Keratinocyte (primary cell): ENCODE results near the gene ALOX15B.

Source experiments
- EZH2 ChIP-seq: IDR thresholded peaks from one replicate; pipeline ENCODE4 v1.6.1; 2012; ENCODE audit warnings: inconsistent platforms, mild to moderate bottlenecking, low read length, moderate library complexity
- TF ChIP-seq, protein P1 (sequence below), 3 experiments: IDR thresholded peaks in 1 of 3; conservative IDR thresholded peaks in 1 of 3; optimal IDR thresholded peaks in 1 of 3; 2 replicates in 2 of 3; 3 replicates in 1 of 3; pipeline versions ENCODE3 to v1.5.1; 2011; ENCODE audit warnings: low read length in 3 of 3, mild to moderate bottlenecking in 3 of 3, moderate library complexity in 2 of 3, control low read depth in 1 of 3, inconsistent platforms in 1 of 3; ENCODE audit not compliant: insufficient read depth in 2 of 3; ENCODE audit errors: extremely low read depth in 1 of 3

GRCh38 chr17:8063761-8064534 is 25.1 kb downstream of the ALOX15B start:
- TF ChIP-seq, protein P1, sequence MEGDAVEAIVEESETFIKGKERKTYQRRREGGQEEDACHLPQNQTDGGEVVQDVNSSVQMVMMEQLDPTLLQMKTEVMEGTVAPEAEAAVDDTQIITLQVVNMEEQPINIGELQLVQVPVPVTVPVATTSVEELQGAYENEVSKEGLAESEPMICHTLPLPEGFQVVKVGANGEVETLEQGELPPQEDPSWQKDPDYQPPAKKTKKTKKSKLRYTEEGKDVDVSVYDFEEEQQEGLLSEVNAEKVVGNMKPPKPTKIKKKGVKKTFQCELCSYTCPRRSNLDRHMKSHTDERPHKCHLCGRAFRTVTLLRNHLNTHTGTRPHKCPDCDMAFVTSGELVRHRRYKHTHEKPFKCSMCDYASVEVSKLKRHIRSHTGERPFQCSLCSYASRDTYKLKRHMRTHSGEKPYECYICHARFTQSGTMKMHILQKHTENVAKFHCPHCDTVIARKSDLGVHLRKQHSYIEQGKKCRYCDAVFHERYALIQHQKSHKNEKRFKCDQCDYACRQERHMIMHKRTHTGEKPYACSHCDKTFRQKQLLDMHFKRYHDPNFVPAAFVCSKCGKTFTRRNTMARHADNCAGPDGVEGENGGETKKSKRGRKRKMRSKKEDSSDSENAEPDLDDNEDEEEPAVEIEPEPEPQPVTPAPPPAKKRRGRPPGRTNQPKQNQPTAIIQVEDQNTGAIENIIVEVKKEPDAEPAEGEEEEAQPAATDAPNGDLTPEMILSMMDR (optimal IDR thresholded peaks at IDR 0.05 in 1 of 3, IDR thresholded peaks at IDR 0.05 in 1 of 3, conservative IDR thresholded peaks at IDR 0.05 in 1 of 3; ENCODE audit: extremely low read depth in 1 of 3, insufficient read depth in 2 of 3, low read length in 3 of 3), result no peak
- no peak for TF ChIP-seq EZH2
